A549 (cell line): ENCODE results near the gene SULT1B1. TPM values are rescaled to one million over a fixed set of nuclear protein-coding genes. Genes with fewer than 3 reads are reported as not detected.

ENCODE experiments used
- ATAC-seq, 2 experiments: fragments of 200-7000 bp in 1 of 2; fragments of >200 bp in 1 of 2; cut with Nextera tagmentation in 1 of 2; cut with Tn5 transposase in 1 of 2; 3 replicates each; pipeline versions ENCODE4 v1.8.0 to v1.9.1; 2018 to 2020; ENCODE audit warnings: mild to moderate bottlenecking in 1 of 2, moderate library complexity in 1 of 2
- CTCF ChIA-PET: fragments of 300-600 bp; sonication (Branson Sonifier 250); formaldehyde crosslinking; extraction: SDS; loops from one replicate; lab custom pipeline; 2021; ENCODE audit warnings: antibody characterized with exemption, inconsistent platforms; lab: Yijun Ruan, JAX
- POLR2A ChIA-PET: fragments of 350-600 bp; formaldehyde crosslinking; extraction: SDS; loops from one replicate; lab custom pipeline; 2021; ENCODE audit warnings: antibody characterized with exemption, inconsistent platforms; lab: Yijun Ruan, JAX
- DNase-seq, 2 experiments: peaks; one replicate each; pipeline versions ENCODE4 v3.0.0 to v3.0.0-alpha.2; 2011 to 2016; ENCODE audit warnings: low read depth in 1 of 2, low spot score in 1 of 2
- FAIRE-seq: peaks from 2 replicates; lab custom pipeline; 2011; peaks lifted over from hg19 to GRCh38; lab: Jason Lieb, UNC
- H3K27ac ChIP-seq, 2 experiments: fragments of >200 bp; sonication (Bioruptor Twin); formaldehyde crosslinking; 3 replicates each; pipeline ENCODE4 v1.5.1; 2016 to 2017
- H3K4me1 ChIP-seq: fragments of >200 bp; sonication (Bioruptor Twin); formaldehyde crosslinking; 3 replicates; pipeline ENCODE4 v1.6.1; 2016
- H3K4me2 ChIP-seq: fragments of >200 bp; sonication (Bioruptor Twin); formaldehyde crosslinking; 3 replicates; pipeline ENCODE4 v1.6.1; 2016
- H3K4me3 ChIP-seq: fragments of >200 bp; sonication (Bioruptor Twin); formaldehyde crosslinking; 3 replicates; pipeline ENCODE4 v1.5.1; 2016
- H3K9me3 ChIP-seq: fragments of >200 bp; sonication (Bioruptor Twin); formaldehyde crosslinking; 3 replicates; pipeline ENCODE4 v1.6.1; 2016
- ATOH8 ChIP-seq: fragments of 250-450 bp; sonication (Bioruptor Pico); IDR thresholded peaks from 2 replicates; pipeline ENCODE4 v1.5.0; 2020; ENCODE audit warnings: low read depth, mild to moderate bottlenecking, moderate library complexity
- BCL3 ChIP-seq: fragments of >200 bp; sonication (Bioruptor Twin); formaldehyde crosslinking; IDR thresholded peaks from 3 replicates; pipeline ENCODE4 v1.6.1; 2016
- CEBPB ChIP-seq, 2 experiments: fragments of >200 bp in 1 of 2; sonication (Bioruptor Twin) in 1 of 2; formaldehyde crosslinking in 1 of 2; IDR thresholded peaks; 2 replicates each; pipeline ENCODE4 v1.6.1; 2012 to 2016
- E2F6 ChIP-seq: IDR thresholded peaks from 2 replicates; pipeline ENCODE4 v1.6.1; 2012; ENCODE audit warnings: low read depth, borderline replicate concordance
- EHF ChIP-seq: fragments of 250-450 bp; sonication (Bioruptor Pico); IDR thresholded peaks from 2 replicates; pipeline ENCODE4 v1.5.0; 2020; ENCODE audit warnings: mild to moderate bottlenecking
- ESRRA ChIP-seq: fragments of 150-350 bp; IDR thresholded peaks from 2 replicates; pipeline ENCODE4 v1.6.1; 2014; ENCODE audit warnings: mild to moderate bottlenecking, low read length, borderline replicate concordance
- FOXS1 ChIP-seq: fragments of 250-450 bp; sonication (Bioruptor Pico); IDR thresholded peaks from 2 replicates; pipeline ENCODE4 v1.5.0; 2020; ENCODE audit warnings: mild to moderate bottlenecking, moderate library complexity
- GATA3 ChIP-seq: IDR thresholded peaks from 2 replicates; pipeline ENCODE4 v1.6.1; 2012; ENCODE audit warnings: borderline replicate concordance
- HOXB5 ChIP-seq: fragments of 250-450 bp; sonication (Bioruptor Pico); IDR thresholded peaks from 2 replicates; pipeline ENCODE4 v1.5.0; 2020; ENCODE audit warnings: mild to moderate bottlenecking, moderate library complexity
- MAZ ChIP-seq: fragments of 150-350 bp; IDR thresholded peaks from 2 replicates; pipeline ENCODE4 v1.6.1; 2014; ENCODE audit warnings: antibody characterized with exemption, low read depth, low read length, borderline replicate concordance
- MYC ChIP-seq: IDR thresholded peaks from 2 replicates; pipeline ENCODE4 v1.6.1; 2012; ENCODE audit warnings: mild to moderate bottlenecking, inconsistent platforms, low read length, improper control_type of control experiment, borderline replicate concordance
- NPAS2 ChIP-seq: fragments of 250-450 bp; sonication (Bioruptor Pico); IDR thresholded peaks from 2 replicates; pipeline ENCODE4 v1.8.0; 2022; ENCODE audit warnings: mild to moderate bottlenecking, moderate library complexity, borderline replicate concordance
- POLR2AphosphoS2 ChIP-seq: conservative IDR thresholded peaks from 2 replicates; pipeline ENCODE4 v1.6.1; 2012; ENCODE audit warnings: low read length, improper control_type of control experiment, inconsistent platforms
- RARB ChIP-seq: fragments of 250-450 bp; sonication (Bioruptor Pico); IDR thresholded peaks from 2 replicates; pipeline ENCODE4 v1.8.0; 2021; ENCODE audit warnings: mild to moderate bottlenecking, moderate library complexity
- REST ChIP-seq: fragments of 200-600 bp; sonication (generic); IDR thresholded peaks from 2 replicates; pipeline ENCODE4 v1.6.1; 2016; ENCODE audit warnings: antibody characterized with exemption, mild to moderate bottlenecking, moderate library complexity
- RFX5 ChIP-seq: fragments of 450-650 bp; IDR thresholded peaks from 2 replicates; pipeline ENCODE4 v1.7.1; 2014; ENCODE audit warnings: antibody characterized with exemption, mild to moderate bottlenecking, moderate library complexity
- SREBF2 ChIP-seq: fragments of 450-650 bp; IDR thresholded peaks from 2 replicates; pipeline ENCODE4 v1.6.1; 2014; ENCODE audit warnings: mild to moderate bottlenecking, moderate library complexity
- TFCP2L1 ChIP-seq: fragments of 250-450 bp; sonication (Bioruptor Pico); IDR thresholded peaks from 2 replicates; pipeline ENCODE4 v1.5.0; 2021; ENCODE audit warnings: mild to moderate bottlenecking
- WGBS: methylation state at CpG from one replicate; pipeline ENCODE4 v1.1.6; 2017; ENCODE audit errors: missing lambda C conversion rate; 5-methylcytosine and 5-hydroxymethylcytosine counted together
- polyA plus RNA-seq, 4 experiments: library from polyadenylated mRNA; depleted of rRNA in 3 of 4; stranded (reverse); fragments of >200 nt; fragmentation: RNase III in 1 of 4; extraction: RNeasy Plus Mini Kit Qiagen cat#74134 plus additional on column Dnase treatment in 1 of 4; gene quantifications; 2 replicates in 3 of 4; 3 replicates in 1 of 4; pipeline ENCODE4 v1.2.3, GENCODE V29; 2011 to 2017

The SULT1B1 gene
- polyA plus RNA-seq, 2 of the 4 experiments (the other 2 are of a cell fraction): 0.01 to 0.13 TPM

GRCh38 chr4:69799337-69799736 is 38.9 kb upstream of the SULT1B1 start:
- H3K4me1 ChIP-seq: no peaks in the 10 kb centered on the region
- H3K9me3 ChIP-seq: no peaks in the 10 kb centered on the region
- ATAC-seq: no peak
- H3K4me2 ChIP-seq: no peak overlapping the region
- WGBS: 17% methylated on average over 2 of the region's 3 CpGs
- ChIA-PET CTCF (no interaction called here), POLR2A (no interaction called here)
- DNase-seq: no peak
- no peak overlapping the region for H3K27ac ChIP-seq
- no peak for TF ChIP-seq POLR2AphosphoS2
- TF ChIP-seq RARB: no peak
- TF ChIP-seq BCL3: no peak
- TF ChIP-seq MAZ: no peak
- TF ChIP-seq REST: no peak
- no peak for TF ChIP-seq NPAS2
- TF ChIP-seq SREBF2: no peak
- no peak for TF ChIP-seq GATA3
- TF ChIP-seq FOXS1 (CRISPR knock-in tag): no peak
- no peak for FAIRE-seq
- no peak overlapping the region for H3K4me3 ChIP-seq

GRCh38 chr4:69793732-69794131 is 33.3 kb upstream of the SULT1B1 start:
- ATAC-seq (no peak), FAIRE-seq (no peak), DNase-seq (no peak)
- H3K9me3 ChIP-seq: no peaks in the 10 kb centered on the region
- CTCF ChIA-PET: no interaction called here
- no peak for TF ChIP-seq MYC
- TF ChIP-seq TFCP2L1 (CRISPR knock-in tag): no peak
- no peak for TF ChIP-seq EHF (CRISPR knock-in tag)
- TF ChIP-seq FOXS1 (CRISPR knock-in tag): no peak
- TF ChIP-seq RFX5: no peak
- H3K27ac ChIP-seq: no peak overlapping the region
- no peak overlapping the region for H3K4me3 ChIP-seq
- POLR2A ChIA-PET: no interaction called here
- no peaks in the 10 kb centered on the region for H3K4me1 ChIP-seq
- H3K4me2 ChIP-seq: no peak overlapping the region

- TF ChIP-seq HOXB5 (CRISPR knock-in tag) (no peak), TFCP2L1 (CRISPR knock-in tag) (no peak), CEBPB (IDR thresholded peaks at IDR 0.05) (no peak), ESRRA (no peak), E2F6 (no peak), RFX5 (no peak), ATOH8 (CRISPR knock-in tag) (no peak)
- no peak overlapping the region for H3K4me3 ChIP-seq
- no peak overlapping the region for H3K27ac ChIP-seq
- no peak for FAIRE-seq
- no peaks in the 10 kb centered on the region for H3K4me1 ChIP-seq
- ATAC-seq: no peak
- no peaks in the 10 kb centered on the region for H3K9me3 ChIP-seq
- ChIA-PET CTCF (no interaction called here), POLR2A (no interaction called here)
- DNase-seq: no peak
- H3K4me2 ChIP-seq: no peak overlapping the region
Measured at GRCh38 chr4:69787879-69788278, 27.5 kb upstream of the SULT1B1 start.
